Activated CD8-positive, alpha-beta memory T cell treated with anti-CD3 and anti-CD28 coated beads, Interleukin-2, amount 50 U/mL, for 24 hours (primary cell): Measurements from ENCODE around the gene PUM2.

Experiments used
- DNase-seq: peaks from one replicate; pipeline ENCODE4 v3.0.0-alpha.2; 2020; ENCODE audit errors: extremely low read depth

PUM2 gene

GRCh38 chr2:20218331-20219320 lies 132.0 kb downstream of the PUM2 start:
- DNase-seq: no peak

GRCh38 chr2:20217041-20217970 lies 133.3 kb downstream of the PUM2 start:
- no peak for DNase-seq

GRCh38 chr2:20216130-20217025 lies 134.3 kb downstream of the PUM2 start:
- DNase-seq: no peak

DNA sequence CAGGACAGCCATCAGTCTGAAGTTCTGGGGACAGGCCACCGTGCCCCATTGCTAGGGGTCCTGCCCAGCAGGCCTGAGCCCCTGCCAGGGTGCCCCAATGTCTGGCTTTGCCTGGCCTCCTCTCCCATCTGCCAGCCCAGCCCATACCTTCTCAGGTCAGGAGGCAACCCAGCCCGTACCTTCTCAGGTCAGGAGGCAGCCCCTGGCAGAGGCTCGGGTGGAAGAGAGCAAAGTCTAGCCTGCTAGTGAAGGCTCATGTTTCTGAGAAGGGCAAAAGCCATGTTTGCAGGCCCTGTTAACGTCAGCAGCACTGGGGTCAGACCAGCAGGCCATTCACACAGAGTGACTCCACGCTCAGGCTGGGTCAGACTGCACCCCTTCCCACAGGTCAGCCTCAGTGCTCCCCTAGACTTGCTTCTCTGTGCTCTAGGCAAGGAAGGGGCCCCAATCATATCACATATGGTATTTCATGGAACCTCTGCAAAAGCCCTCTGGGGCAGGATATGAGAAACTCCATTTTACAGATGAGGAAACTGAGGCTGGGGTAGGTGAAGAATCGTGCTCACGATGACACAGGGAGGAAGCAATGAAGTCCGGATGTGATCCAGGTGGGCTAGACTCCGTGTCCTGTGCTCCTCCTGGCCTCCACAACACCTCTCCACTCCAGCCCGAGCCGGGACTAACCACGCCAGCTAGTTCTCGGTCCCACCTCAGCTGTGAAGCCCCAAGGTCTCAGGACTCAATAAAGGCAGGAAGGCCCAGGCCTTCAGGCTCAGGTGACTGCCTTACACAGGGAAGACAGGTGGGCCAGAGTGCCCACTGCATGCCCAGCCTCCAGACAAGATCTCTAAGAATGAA lies 135.2 kb downstream of the PUM2 start:
- no peak for DNase-seq

GRCh38 chr2:20214566-20215182 lies 136.0 kb downstream of the PUM2 start:
- no peak for DNase-seq

DNA sequence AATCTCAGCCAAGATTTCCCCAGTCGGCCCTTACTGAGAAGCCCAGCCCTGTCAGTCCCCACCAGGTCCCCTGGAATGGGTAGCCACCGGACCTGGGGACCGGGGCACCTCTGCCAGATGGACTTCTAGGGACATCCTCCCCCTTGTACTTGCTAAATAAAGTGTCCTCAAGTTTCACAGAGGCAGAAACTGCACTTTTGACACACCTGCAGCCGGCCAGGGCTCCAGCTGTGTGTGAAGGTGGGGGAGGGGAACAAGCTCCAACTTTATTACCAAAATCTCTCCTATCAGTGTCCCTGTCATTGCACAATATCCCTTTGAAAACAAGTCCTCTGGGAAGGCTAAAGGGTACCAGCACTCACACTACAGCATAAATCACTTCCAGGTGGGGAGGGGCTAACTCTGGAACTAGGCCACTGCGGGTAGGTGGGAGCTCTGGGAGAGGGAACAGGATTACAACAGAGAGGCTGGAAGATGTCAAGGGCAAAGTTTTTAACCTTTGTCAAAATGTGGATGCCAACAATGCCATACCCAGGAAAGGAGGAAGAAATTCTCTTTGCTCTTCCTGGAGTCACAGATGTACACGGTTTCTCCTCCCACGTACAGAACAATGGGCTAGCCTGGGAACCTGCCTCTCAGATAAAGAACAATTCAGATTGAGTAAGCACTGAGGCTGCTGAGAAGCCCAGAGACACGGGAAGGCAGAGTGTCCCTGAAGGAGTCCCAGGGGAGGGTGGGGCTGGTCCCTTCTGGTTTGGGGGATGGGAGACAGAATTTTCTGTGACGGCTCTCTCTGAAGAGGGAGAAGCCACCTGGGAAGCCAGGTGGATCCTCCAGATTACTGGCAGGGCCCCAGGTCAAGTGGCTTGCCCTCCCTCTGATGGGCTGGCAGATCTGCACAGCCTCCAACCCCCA lies 136.7 kb downstream of the PUM2 start:
- no peak for DNase-seq

- DNase-seq: no peak
These were observed 137.7 kb downstream of the PUM2 start for GRCh38 chr2:20212871-20213503.

GRCh38 chr2:20212459-20212870 lies 138.2 kb downstream of the PUM2 start:
- no peak for DNase-seq

DNA sequence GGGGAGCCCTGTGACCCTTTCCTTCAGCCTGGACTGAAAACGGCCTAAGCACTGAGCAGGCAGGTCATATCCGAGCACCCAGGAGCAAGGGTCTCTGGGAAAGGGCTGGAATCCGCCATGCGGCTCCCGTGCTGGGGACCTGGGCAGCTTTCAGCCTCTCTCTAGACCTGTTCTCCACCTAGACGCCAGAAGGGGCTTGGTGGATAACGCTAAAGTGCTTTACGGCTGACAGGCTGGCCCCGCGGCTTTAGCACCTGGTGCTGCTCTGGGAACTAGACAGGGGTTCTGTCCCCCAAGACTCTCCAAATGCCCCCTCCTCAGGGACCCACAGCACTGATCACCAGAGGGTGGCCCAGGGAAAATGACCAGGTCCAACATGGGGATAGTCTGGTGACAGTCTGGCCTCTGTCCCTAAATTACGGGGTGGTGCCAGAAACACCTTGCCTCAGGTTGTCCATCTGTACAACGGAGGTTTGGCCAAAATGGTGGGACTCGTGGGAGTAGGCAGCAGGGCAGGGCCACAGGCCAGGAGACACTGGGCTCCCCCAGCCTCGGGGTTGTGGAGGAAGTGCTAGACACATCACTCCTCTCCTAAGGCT lies 138.7 kb downstream of the PUM2 start:
- DNase-seq: no peak

- no peak for DNase-seq
These were observed 139.2 kb downstream of the PUM2 start for GRCh38 chr2:20211420-20211819.

GRCh38 chr2:20210462-20210861 lies 140.2 kb downstream of the PUM2 start:
- DNase-seq: no peak

DNA sequence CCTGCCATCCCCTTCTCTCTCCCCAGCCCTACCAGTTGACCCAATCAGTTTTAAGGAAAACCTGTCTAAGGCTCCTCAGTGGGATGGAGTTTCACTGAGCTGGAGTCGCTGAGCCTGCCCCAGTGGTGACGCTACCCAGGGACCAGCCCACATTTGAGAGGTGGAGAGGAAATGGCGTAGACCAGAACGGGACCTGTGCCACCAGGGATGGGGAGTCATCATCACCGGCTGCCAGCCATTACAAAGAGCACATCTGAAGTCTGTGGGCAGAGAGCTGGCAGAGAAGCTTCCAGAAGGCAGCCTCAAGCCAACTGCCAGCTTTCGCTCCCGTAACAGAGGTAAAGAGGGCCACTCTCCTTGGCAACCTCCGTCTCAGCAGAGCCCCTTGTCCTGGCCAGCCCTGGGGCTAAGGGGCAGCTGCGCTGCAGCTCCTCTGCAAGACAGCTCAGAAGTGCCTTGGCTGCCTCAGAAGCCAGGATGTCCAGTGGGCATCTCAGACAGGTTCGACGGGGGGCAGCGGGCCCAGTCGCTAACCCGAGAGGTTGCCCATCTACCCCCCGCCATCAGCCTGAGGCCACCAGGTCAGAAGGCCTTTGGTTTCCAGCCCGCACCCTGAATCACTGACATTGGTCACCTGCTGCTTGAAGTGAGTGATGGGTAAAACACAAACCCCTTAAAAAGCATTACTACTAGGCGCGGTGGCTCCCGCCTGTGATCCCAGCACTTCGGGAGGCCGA lies 141.1 kb downstream of the PUM2 start:
- DNase-seq: no peak

- DNase-seq: no peak
These were observed 142.2 kb downstream of the PUM2 start for GRCh38 chr2:20208476-20208859.

- no peak for DNase-seq
These were observed 143.6 kb downstream of the PUM2 start for GRCh38 chr2:20207051-20207450.

DNA sequence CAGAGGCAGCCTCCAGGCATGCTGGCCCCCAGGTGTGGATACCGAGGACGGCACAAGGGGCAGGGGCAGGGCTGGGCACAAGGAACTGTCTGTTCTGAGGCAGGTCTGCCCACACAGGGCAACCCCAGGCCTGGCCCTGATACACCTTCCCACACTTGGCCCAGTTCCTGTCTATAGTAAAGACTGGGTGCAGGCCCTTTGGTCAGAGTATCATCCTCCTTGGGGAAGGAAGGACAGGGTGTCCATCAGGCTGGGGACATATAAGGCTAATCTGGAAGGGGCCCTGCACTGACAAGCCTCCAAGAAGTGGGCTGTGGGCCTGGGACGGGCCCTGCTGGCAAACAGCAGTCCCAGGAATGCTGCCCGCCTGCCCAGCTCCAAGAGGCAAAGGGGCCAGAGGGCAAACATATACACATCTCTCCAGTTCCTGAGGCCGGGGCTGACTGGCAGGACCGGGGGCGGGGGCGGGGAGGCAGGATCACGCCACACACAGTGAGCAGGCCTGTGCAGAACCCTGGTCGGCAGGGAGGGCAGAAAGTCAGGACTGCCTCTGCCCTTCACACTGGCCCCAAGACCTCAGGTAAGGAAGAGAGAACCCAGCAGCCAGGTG lies 144.6 kb downstream of the PUM2 start:
- DNase-seq: no peak

DNA sequence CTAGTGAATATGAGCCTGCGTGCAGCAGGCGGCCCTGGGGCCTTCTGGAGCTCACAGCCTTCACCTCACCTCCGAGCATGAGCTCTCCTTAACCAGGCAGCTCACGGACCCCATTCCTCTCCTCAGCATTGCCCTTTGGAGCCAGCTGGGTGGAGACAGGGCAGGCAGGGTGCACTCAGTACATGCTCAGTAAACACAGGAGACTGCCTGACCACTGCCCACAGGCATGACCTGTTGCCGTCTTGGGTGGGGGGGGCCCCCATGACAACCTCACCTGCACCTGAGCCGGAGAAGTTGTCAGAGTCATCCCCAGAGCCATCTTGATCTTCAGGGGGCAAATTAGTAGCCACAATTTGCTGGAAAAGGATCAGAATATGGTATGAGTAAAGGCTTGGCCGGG lies 145.6 kb downstream of the PUM2 start:
- DNase-seq: no peak
